T-helper 2 cell treated with Interferon-gamma antibody and Interleukin-4, amounts not matched to agents 5 μg/mL and 100 μg/mL, for 36 hours (primary cell): ENCODE data around the gene UTF1.
"Not testable (repeated sequence)": the region's sequence is repeated elsewhere in the genome, so short reads cannot be mapped to it uniquely, and the experiment has no call there.

Experiments used
- DNase-seq: peaks from one replicate; pipeline ENCODE4 v3.0.0; 2021; ENCODE audit warnings: low spot score
- H3K27ac Mint-ChIP-seq: one replicate; pipeline ENCODE4 v1.8.0; 2021; ENCODE audit warnings: mild to moderate bottlenecking, mixed read lengths
- H3K27me3 Mint-ChIP-seq: one replicate; pipeline ENCODE4 v1.8.0; 2021; ENCODE audit warnings: low read depth, mixed read lengths
- H3K36me3 Mint-ChIP-seq: one replicate; pipeline ENCODE4 v1.8.0; 2021; ENCODE audit warnings: low read depth, mixed read lengths
- H3K4me1 Mint-ChIP-seq: one replicate; pipeline ENCODE4 v1.8.0; 2021; ENCODE audit warnings: low read depth, mixed read lengths
- H3K4me3 Mint-ChIP-seq: one replicate; pipeline ENCODE4 v1.8.0; 2022; ENCODE audit warnings: mild to moderate bottlenecking, moderate library complexity, mixed read lengths
- H3K9me3 Mint-ChIP-seq: one replicate; pipeline ENCODE4 v1.8.0; 2021; ENCODE audit warnings: mixed read lengths

Gene UTF1

DNA sequence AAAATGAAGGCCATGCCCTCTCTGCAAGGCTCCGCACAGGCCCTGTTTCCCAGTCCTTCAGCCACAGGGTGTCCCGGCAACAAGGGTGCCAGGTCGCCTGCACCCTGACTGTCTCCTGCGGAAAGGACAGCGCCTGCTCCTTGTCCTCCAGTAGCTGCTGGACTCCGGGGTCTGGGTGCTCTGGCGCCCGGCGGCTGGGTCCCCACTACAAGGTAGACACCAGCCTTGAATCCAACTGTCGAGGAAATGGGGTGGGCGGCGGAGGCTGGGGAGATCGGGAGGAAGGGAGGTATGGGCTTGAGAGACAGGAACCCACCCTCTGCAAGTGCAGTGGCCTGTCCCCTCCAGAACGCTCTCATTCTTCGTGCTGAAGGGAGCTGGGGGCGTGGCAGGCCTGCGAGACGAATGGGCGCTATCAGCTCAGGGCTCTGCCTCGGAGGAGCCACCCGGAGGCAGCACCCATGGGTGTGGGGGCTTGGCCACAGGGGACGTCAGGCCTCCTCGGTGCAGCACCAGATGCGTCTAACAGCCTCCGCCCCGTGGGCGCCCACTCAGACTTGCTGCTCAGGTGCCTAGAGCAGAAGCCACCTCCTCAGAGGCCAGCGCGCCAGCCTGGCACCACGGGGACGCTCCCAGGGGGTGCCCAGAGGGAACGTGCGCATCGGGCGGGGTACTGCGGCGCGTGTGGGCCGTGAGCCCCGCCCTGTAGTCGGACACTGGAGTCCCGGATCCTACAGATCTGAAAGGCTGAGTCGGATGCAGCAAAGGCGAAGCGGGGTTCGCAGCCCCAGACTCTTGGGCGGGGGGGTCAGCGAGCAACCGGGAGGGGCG, 31.1 kb downstream of the UTF1 start:
- peak overlapping the region; percentile 87 for H3K27ac Mint-ChIP-seq
- DNase-seq = peak; percentile 71

DNA sequence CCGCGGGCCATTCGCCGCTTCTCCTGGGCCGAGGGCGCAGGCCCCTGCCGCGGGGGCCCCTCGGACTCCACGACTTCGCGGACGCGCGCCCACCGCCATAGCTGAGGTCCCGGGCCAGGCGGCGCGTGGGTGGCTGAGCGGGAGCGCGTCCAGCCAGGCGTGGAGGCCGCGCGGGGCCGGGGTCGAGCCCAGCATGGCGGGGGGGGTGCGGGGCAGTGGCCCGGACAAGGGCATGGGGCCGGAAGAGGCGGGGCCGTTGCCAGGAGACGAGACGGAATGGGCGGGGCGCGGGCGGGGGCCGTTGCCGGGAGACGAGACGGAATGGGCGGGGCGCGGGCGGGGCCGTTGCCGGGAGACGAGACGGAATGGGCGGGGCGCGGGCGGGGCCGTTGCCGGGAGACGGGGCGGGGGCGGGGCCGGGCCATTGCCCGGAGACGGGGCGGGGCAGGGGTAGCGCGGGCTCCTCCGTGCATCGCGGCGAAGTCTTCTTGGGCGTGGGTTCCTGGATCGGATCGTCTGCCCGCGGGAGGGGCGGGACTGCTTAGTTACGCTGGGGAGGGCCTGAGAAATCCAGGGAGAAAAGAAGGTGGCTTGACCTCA, 31.8 kb downstream of the UTF1 start:
- Mint-ChIP-seq H3K4me1 (peaks cover 63% of the 10 kb centered on the region), H3K27me3 (no peaks in the 10 kb centered on the region), H3K9me3 (no peaks in the 10 kb centered on the region), H3K4me3 (peak overlapping the region; percentile 64), H3K36me3 (peaks cover 33% of the 10 kb centered on the region), H3K27ac (peak overlapping the region; percentile 68)
- peak; percentile 77 for DNase-seq

More for the DNA sequence above, 31.1 kb downstream of the UTF1 start:
- peaks cover 32% of the 10 kb centered on the region for H3K36me3 Mint-ChIP-seq
- peak overlapping the region; percentile 77 for H3K4me3 Mint-ChIP-seq
- no peaks in the 10 kb centered on the region for H3K9me3 Mint-ChIP-seq
- no peaks in the 10 kb centered on the region for H3K27me3 Mint-ChIP-seq
- peaks cover 63% of the 10 kb centered on the region for H3K4me1 Mint-ChIP-seq

DNA sequence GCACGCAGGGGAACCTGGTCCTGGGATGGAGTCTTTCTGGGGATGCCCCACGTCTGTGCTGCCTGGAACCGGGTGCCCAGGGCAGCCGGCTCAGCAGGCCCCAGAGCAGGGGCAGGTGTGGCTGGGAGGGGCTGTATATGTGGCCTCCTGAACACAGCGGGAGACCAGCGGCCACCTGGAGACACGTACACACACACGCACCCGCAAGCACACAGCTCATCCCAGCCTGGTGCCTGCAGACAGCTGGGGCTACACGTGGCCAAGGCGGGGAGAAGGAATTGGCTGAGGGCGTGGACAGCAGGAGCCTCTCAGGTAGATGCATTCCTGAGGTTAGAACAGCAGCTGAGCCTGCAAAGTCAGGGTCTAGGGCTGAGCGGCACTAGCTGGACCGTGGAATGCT, 32.7 kb downstream of the UTF1 start:
- Mint-ChIP-seq H3K4me3 (peak overlapping the region; percentile 34), H3K4me1 (peaks cover 57% of the 10 kb centered on the region), H3K36me3 (peaks cover 33% of the 10 kb centered on the region), H3K9me3 (no peaks in the 10 kb centered on the region), H3K27me3 (no peaks in the 10 kb centered on the region), H3K27ac (peak overlapping the region; percentile 60)
- no peak for DNase-seq

DNA sequence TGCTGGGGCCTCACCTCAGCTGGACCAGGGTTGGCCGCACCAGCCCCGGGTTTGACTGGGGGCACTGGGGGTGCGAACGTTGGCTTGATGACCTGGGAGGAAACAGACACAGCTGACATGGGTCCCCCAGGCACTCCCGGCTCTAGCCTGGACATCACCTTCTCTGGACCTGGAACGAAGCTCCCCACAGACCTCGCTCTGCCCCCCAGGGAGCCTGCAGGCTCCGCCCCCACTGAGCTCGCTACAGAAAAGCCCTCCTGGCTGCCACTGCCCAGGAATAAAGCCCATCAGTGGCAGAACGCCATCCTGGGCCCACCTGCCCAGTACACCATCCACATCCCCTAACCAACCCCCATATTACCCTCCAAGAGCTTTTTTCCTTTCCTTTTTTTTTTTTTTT, 33.7 kb downstream of the UTF1 start:
- Mint-ChIP-seq H3K27me3 (no peaks in the 10 kb centered on the region), H3K4me3 (peak overlapping the region; percentile 32), H3K9me3 (no peaks in the 10 kb centered on the region), H3K36me3 (peaks cover 33% of the 10 kb centered on the region), H3K4me1 (peaks cover 53% of the 10 kb centered on the region), H3K27ac (peak overlapping the region; percentile 74)
- no peak for DNase-seq

DNA sequence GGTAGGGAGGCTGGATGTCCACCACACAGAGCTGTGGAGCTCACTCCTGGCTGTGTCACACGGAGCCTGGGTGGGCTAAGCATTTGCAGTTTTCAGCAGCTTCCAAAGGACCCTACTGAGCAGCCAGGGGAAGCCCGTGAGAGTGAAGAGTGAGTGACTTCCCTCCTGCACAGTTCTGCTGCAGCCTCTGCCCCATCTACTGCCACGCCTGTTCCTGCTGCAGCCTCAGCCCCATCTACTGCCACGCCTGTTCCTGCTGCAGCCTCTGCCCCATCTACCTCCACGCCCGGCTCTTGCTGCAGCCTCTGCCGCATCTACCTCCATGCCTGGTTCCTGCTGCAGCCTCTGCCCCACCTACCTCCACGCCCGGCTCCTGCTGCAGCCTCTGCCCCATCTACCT, 34.4 kb downstream of the UTF1 start:
- peak overlapping the region; percentile 71 for H3K4me3 Mint-ChIP-seq
- H3K27me3 Mint-ChIP-seq = no peaks in the 10 kb centered on the region
- peak overlapping the region; percentile 74 for H3K27ac Mint-ChIP-seq
- H3K36me3 Mint-ChIP-seq = peaks cover 34% of the 10 kb centered on the region
- H3K4me1 Mint-ChIP-seq = peaks cover 47% of the 10 kb centered on the region
- H3K9me3 Mint-ChIP-seq = no peaks in the 10 kb centered on the region
- no peak for DNase-seq

DNA sequence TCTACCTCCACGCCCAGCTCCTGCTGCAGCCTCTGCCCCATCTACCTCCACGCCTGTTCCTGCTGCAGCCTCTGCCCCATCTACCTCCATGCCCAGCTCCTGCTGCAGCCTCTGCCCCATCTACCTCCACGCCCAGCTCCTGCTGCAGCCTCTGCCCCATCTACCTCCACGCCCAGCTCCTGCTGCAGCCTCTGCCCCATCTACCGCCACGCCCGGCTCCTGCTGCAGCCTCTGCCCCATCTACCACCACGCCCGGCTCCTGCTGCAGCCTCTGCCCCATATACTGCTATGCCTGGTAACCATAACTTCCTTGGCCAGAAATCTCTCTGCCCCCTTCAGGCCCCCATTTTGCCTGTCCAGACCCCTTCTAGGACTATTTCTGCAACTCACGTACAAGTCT, 35.0 kb downstream of the UTF1 start:
- Mint-ChIP-seq H3K36me3 (peaks cover 34% of the 10 kb centered on the region), H3K4me1 (peaks cover 42% of the 10 kb centered on the region), H3K4me3 (peak overlapping the region; percentile 65), H3K27ac (peak overlapping the region; percentile 62)
- H3K9me3 Mint-ChIP-seq, DNase-seq, H3K27me3 Mint-ChIP-seq: not testable (repeated sequence)

DNA sequence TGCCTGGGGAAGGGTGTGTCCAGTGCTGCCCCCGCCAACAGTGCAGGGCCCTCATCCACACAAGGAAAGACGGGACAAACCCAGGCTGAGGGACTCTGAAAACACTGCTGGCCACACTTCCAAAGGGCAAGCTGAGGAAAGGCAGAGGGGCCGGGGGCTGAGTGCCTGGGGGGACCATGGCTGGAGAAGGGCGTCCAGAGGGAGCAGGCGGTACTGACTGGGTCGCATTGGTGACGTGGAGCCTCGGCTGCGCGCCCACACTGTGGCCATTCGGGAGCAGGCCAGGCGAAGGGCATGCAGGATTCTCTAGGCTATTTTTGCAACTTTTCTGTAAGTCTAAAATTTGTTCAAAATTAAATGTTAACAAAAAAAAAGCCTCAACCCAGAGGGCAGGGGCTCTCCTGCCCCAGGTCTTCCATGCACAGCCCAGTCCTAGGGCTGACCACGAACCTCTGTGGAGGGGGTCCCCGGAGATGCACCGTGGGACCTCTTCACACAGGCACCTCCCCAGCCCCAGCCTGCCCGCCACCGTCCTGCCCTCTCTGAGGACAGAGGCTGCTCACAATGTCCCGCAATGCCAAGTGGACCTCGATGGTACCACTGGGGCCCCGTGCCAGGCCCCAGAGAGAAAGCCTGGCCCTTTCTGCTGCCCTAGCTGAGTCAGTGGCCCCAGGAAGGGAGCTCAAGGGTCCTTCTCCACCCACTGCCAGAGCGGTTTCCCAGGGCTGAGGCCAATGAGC, 36.2 kb downstream of the UTF1 start:
- Mint-ChIP-seq H3K4me1 (peaks cover 30% of the 10 kb centered on the region), H3K36me3 (peaks cover 34% of the 10 kb centered on the region), H3K4me3 (no peak overlapping the region), H3K27ac (peak overlapping the region; percentile 41), H3K27me3 (no peaks in the 10 kb centered on the region), H3K9me3 (no peaks in the 10 kb centered on the region)
- DNase-seq = no peak

DNA sequence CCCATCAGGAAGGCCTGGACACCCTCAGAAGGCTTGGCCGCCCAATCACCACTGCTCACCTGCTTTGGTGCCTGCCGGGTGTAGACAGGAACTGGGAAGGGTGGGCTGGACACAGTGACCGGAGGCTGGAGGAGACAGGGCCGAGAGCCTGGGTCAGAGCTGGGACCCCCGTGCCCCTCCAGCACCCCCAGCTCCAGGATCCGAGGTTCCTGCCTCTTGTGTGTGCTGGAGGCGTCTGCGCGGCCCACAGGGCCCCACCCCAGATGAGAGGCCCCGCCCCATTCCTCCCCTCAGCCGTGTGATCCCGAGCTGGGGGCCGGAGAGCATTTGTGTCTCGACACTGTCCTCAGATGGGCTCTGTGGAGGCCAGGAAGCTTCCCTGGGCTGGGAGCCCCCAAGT, 37.3 kb downstream of the UTF1 start:
- Mint-ChIP-seq H3K9me3 (no peaks in the 10 kb centered on the region), H3K4me3 (no peak overlapping the region)
- DNase-seq = no peak

DNA sequence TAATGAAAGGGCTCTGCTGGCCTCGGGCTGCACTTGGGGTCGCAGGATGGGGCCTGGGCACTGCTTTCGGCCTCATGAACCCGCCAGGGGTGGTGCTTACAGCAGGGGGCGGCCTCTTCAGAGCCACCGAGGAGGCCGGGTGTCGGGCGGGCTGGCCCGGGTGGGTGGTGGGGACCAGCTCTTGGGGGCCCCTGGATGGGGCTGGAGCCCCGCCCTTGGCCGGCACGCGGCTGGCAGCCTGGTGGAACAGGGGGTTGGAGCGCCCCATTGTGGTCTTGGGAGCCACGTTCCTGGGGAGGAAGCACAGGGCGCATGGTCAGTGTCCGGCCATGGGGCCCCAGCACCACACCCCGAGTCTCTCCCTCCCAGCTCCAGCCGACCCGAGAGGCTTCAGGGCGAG, 37.8 kb downstream of the UTF1 start:
- H3K36me3 Mint-ChIP-seq = peaks cover 32% of the 10 kb centered on the region
- no peaks in the 10 kb centered on the region for H3K27me3 Mint-ChIP-seq
- H3K9me3 Mint-ChIP-seq = no peaks in the 10 kb centered on the region
- no peak overlapping the region for H3K4me3 Mint-ChIP-seq
- H3K4me1 Mint-ChIP-seq = peaks cover 22% of the 10 kb centered on the region
- no peak overlapping the region for H3K27ac Mint-ChIP-seq
- DNase-seq = no peak

More for the DNA sequence above, 37.3 kb downstream of the UTF1 start:
- Mint-ChIP-seq H3K36me3 (peaks cover 37% of the 10 kb centered on the region), H3K27ac (no peak overlapping the region), H3K27me3 (no peaks in the 10 kb centered on the region), H3K4me1 (peaks cover 27% of the 10 kb centered on the region)

DNA sequence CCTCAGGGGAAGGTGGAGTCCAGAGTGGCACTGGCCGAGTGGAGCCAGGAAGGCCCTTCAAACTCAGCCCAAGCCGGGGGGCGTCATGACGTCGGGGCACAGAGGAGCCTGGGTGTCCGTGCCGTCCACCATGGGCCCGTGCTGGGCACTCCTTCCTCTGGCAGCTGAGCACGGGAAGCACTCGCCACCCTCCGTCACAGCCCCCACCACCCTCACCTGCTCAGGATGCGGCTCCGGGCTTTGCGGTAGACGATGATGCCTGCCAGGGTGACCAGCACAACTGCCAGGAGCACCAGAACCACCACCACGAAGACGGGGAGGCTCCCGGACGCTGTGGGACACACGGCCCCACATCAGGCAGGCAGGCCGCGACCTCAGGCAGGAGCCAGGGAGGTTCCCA, 38.5 kb downstream of the UTF1 start:
- Mint-ChIP-seq H3K27ac (no peak overlapping the region), H3K36me3 (peaks cover 26% of the 10 kb centered on the region), H3K4me1 (peaks cover 18% of the 10 kb centered on the region), H3K4me3 (no peak overlapping the region), H3K27me3 (no peaks in the 10 kb centered on the region), H3K9me3 (no peaks in the 10 kb centered on the region)
- no peak for DNase-seq

DNA sequence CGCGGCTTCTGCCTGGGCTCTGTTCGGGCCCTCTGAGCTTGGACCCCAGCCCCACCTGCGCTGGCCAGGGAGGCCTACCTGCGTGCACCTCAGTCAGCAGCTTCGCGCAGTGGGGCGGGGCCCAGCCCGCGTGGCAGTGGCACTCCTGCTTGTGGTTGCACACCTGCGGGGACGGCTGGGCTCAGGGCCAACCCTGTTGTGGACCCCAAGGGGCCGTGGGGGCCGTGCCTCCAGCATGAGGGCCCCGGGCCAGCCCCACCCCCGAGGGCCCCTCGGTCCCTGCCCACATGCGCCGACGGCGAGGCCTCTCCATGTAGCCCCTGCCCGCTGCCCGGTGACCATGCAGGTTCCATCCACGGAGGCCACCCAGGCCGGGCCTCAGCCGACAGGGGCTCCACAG, 39.4 kb downstream of the UTF1 start:
- DNase-seq = no peak
- no peak overlapping the region for H3K4me3 Mint-ChIP-seq
- no peaks in the 10 kb centered on the region for H3K27me3 Mint-ChIP-seq
- H3K27ac Mint-ChIP-seq = no peak overlapping the region
- H3K4me1 Mint-ChIP-seq = peaks cover 11% of the 10 kb centered on the region
- peaks cover 20% of the 10 kb centered on the region for H3K36me3 Mint-ChIP-seq
- no peaks in the 10 kb centered on the region for H3K9me3 Mint-ChIP-seq

DNA sequence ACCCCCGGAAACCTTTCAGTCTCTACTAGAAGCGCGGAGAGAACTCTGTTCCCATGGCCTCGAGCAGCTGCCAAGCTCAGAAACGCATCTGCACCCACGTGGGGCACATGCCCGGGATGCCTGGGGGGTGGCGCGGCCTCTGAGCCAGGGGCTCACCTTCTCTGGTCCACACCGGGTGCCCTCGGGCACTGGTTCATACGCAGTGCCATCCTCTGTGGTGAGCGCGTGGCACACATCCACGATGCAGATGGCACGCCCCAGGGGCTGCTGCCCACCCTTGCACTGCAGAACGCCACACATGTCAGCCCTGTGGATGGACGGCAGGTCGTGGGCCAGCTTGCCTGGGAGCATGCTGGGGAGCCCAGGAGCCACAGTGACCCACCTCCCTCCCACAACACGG, 40.2 kb downstream of the UTF1 start:
- H3K36me3 Mint-ChIP-seq = peaks cover 14% of the 10 kb centered on the region
- H3K4me3 Mint-ChIP-seq = no peak overlapping the region
- DNase-seq = no peak
- H3K27me3 Mint-ChIP-seq = no peaks in the 10 kb centered on the region
- peaks cover 6% of the 10 kb centered on the region for H3K4me1 Mint-ChIP-seq
- H3K9me3 Mint-ChIP-seq = no peaks in the 10 kb centered on the region
- H3K27ac Mint-ChIP-seq = no peak overlapping the region

DNA sequence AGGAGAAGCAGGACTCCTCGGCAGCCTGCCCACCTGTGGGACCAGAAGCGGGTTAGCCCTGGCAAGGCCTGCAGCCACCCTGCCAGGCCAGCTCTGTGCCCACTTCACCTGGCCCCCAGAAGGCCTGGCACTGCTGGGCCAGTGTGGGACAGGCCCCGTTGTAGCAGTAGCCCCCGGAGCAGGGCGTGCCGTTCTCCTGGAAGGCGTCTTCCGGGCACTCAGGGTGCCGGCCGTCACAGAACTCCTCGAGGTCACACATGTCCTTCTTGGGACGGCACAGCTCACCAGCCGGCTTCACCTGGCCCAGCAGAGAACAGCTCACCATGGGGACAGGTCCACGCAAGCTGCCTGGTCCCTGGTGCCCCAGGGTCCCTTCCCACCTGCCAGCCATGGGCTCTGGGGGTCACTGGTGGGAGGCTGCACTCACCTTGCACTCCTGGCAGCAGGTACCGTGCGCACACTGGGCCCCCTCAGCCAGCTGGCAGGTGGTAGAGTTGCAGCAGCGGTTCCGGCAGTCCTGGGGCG, 40.8 kb downstream of the UTF1 start:
- Mint-ChIP-seq H3K27me3 (no peaks in the 10 kb centered on the region), H3K4me1 (peaks cover 2% of the 10 kb centered on the region), H3K4me3 (no peak overlapping the region), H3K36me3 (peaks cover 12% of the 10 kb centered on the region), H3K9me3 (no peaks in the 10 kb centered on the region), H3K27ac (no peak overlapping the region)
- DNase-seq = no peak
